Brain microvascular endothelial cell (primary cell): Measurements from ENCODE around the gene PCTP.
A peak's percentile ranks its signal among the peaks of the same experiment; 100 is the strongest.

Source experiments
- DNase-seq: peaks from one replicate; pipeline ENCODE4 v3.0.0-alpha.2; 2020
- H3K27ac ChIP-seq: fragments of 250-450 bp; sonication (Bioruptor Pico); 2 replicates; pipeline ENCODE4 v1.5.1; 2020; ENCODE audit warnings: mild to moderate bottlenecking, moderate library complexity
- H3K27me3 ChIP-seq: fragments of 250-450 bp; sonication (Bioruptor Pico); replicated peaks from 2 replicates; pipeline ENCODE4 v1.5.1; 2020; ENCODE audit warnings: mild to moderate bottlenecking
- H3K36me3 ChIP-seq: fragments of 250-450 bp; sonication (Bioruptor Pico); replicated peaks from 2 replicates; pipeline ENCODE4 v1.5.1; 2020; ENCODE audit warnings: mild to moderate bottlenecking
- H3K4me3 ChIP-seq: 2 replicates; pipeline ENCODE4 v1.5.1; 2011; ENCODE audit warnings: low read depth, mild to moderate bottlenecking, control low read depth, low read length, moderate library complexity
- in situ Hi-C: cut with HindIII; loops from 2 replicates; pipeline ENCODE4 v1.10.0; 2017; ENCODE audit warnings: low sequenced_read_pairs, low pct_ligation_motif_present
- TF ChIP-seq, protein P1 (sequence below): IDR thresholded peaks from 2 replicates; pipeline ENCODE4 v1.5.1; 2011; ENCODE audit warnings: low read depth, mild to moderate bottlenecking, moderate library complexity, low read length, control low read depth, inconsistent platforms; ENCODE audit errors: missing control alignments

Gene PCTP

DNA sequence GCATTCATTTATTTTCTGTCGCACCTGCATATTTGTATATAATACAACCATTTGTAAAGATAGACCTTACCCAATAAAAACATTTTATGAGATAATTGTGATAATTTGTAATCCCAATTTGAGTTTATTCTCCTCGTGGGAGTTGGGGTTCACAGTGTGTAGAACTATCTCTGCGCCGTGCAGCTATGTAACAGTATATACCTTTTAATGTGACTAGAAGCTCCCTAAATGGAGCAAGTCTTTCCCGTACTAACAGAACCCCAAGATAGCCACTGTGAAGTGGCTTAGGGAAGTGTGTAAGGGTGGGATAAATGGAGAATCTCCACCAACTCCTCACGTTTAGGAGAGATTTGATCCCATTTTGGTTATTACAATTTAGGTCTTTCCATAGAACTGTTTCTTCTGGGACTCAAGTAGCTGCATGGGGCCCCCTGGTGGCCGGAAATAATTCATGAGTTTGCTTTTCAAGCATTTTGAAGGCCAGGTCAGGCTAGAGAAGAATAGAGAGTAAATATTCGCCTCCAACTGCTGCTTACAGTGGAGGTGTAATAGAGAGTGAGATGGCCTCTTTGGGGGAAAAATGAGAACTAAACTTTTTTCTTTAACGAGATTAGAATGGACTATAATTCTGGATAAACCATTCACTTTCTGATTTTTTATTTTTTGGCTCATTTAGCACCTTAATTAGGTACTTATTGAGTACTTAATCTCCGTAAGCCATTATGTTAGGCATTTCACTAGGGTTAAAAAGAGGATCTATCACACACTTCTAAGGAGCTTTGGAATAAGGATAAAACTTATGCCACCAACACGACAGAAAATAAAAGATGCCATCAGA lies 32.7 kb upstream of the PCTP start:
- Histone ChIP-seq H3K36me3 (no peaks in the 10 kb centered on the region), H3K27me3 (no peaks in the 10 kb centered on the region), H3K27ac (no peak overlapping the region), H3K4me3 (no peak overlapping the region)
- TF ChIP-seq, protein P1, sequence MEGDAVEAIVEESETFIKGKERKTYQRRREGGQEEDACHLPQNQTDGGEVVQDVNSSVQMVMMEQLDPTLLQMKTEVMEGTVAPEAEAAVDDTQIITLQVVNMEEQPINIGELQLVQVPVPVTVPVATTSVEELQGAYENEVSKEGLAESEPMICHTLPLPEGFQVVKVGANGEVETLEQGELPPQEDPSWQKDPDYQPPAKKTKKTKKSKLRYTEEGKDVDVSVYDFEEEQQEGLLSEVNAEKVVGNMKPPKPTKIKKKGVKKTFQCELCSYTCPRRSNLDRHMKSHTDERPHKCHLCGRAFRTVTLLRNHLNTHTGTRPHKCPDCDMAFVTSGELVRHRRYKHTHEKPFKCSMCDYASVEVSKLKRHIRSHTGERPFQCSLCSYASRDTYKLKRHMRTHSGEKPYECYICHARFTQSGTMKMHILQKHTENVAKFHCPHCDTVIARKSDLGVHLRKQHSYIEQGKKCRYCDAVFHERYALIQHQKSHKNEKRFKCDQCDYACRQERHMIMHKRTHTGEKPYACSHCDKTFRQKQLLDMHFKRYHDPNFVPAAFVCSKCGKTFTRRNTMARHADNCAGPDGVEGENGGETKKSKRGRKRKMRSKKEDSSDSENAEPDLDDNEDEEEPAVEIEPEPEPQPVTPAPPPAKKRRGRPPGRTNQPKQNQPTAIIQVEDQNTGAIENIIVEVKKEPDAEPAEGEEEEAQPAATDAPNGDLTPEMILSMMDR = peak; percentile 82
- peak; percentile 82 for DNase-seq
- in situ Hi-C loops = no loop called here

GRCh38 chr17:55720919-55721836 lies 29.7 kb upstream of the PCTP start:
- Histone ChIP-seq H3K27me3 (no peaks in the 10 kb centered on the region), H3K36me3 (no peaks in the 10 kb centered on the region), H3K4me3 (no peak overlapping the region), H3K27ac (no peak overlapping the region)
- no peak for DNase-seq
- in situ Hi-C loops = no loop called here
- TF ChIP-seq, protein P1 = no peak

DNA sequence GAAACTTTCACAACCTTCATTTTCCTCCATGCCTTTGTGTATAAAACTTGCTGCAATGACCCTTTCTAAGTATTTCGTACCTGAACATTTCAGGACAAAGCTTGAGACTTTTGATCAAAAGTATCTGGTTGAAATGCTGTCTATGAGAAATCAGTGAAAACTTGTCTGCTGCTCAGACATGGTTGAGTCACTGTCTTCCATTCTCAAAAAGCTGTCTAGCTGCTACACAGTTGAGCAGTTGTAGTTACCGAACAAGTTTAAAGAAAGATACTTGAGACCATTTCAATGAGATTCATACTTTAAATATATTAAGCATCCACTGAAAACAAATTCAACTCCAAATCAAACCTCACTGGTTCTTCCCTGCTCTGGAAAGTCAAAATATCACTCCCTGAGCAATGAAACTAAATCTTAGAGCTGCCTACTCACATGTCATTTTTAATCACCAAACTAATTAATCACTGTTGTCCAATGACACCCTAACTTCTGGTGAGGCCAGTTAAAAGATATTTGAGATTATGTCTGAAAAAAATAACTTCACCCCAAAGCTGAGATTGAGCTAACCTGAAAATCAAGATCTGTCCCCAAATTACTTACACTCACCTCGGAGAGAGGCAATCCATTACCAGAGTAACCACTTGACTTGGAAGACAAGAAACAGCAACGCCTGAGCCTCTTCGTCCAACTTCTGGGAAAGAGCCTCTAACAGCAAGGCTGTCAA lies 28.7 kb upstream of the PCTP start:
- H3K36me3 ChIP-seq = no peaks in the 10 kb centered on the region
- peak overlapping the region; percentile 24 for H3K4me3 ChIP-seq
- H3K27me3 ChIP-seq = no peaks in the 10 kb centered on the region
- in situ Hi-C loops = no loop called here
- TF ChIP-seq, protein P1 = no peak
- peak; percentile 33 for DNase-seq
- no peak overlapping the region for H3K27ac ChIP-seq

GRCh38 chr17:55722742-55723487 lies 27.9 kb upstream of the PCTP start, which contains the start of gene TMEM100:
TSS of gene TMEM100 (minus strand) at chr17:55722864. CDS start at chr17:55721070, 1,794 bp downstream.
- peak within 1 kb of the TSS; percentile 24 for H3K4me3 ChIP-seq
- H3K36me3 ChIP-seq = no peaks in the 10 kb centered on the region
- H3K27ac ChIP-seq = no peak within 1 kb of the TSS
- in situ Hi-C loops = no loop called here
- H3K27me3 ChIP-seq = no peaks in the 10 kb centered on the region
- DNase-seq = peak; percentile 79
- TF ChIP-seq, protein P1 = no peak

DNA sequence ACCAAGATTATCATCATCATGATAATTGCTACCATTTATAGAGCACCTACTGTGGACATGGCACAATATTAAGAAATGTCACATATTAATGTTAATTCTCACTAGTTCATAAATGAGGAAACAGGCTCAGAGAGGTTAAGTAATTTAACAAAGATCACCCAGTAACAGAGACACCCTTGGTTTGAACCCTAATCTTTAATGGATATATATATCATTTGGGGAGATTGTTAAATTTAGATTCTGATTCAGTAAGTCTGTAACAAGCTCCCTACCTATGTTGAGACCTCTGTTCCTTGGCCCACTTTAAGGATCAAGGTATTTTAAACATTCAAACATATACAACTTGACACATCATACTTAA lies 27.4 kb upstream of the PCTP start:
- TF ChIP-seq, protein P1 = no peak
- H3K36me3 ChIP-seq = no peaks in the 10 kb centered on the region
- H3K4me3 ChIP-seq = no peak overlapping the region
- in situ Hi-C loops = no loop called here
- no peak for DNase-seq
- H3K27ac ChIP-seq = no peak overlapping the region
- no peaks in the 10 kb centered on the region for H3K27me3 ChIP-seq
